Gastroesophageal sphincter (tissue), 4 donors: ENCODE data around the gene SH3BP5. TPM values are rescaled to one million over a fixed set of nuclear protein-coding genes. Genes with fewer than 3 reads are reported as not detected.
"Not testable (repeated sequence)": the region's sequence is repeated elsewhere in the genome, so short reads cannot be mapped to it uniquely, and the experiment has no call there.

Experiments
- ATAC-seq: fragments of 150-250 bp; one replicate; pipeline ENCODE4 v1.9.1; 2016; ENCODE audit warnings: mild to moderate bottlenecking, moderate library complexity
- H3K27ac ChIP-seq, 4 donors: fragments of 200-600 bp; sonication (generic) in 3 of 4; 1 replicate in 3 of 4; 2 replicates in 1 of 4; pipeline ENCODE4 v1.5.1; 2016 to 2019
- H3K27me3 ChIP-seq: fragments of 200-600 bp; sonication (generic); one replicate; pipeline ENCODE4 v1.5.1; 2019
- H3K36me3 ChIP-seq, 2 donors: fragments of 200-600 bp; sonication (generic); one replicate each; pipeline ENCODE4 v1.5.1; 2019; ENCODE audit warnings: control low read depth in 1 of 2
- H3K4me1 ChIP-seq, 3 donors: fragments of 200-600 bp; sonication (generic); 1 replicate in 2 of 3; 2 replicates in 1 of 3; pipeline ENCODE4 v1.5.1; 2016 to 2019; ENCODE audit warnings: control low read depth in 2 of 3
- H3K4me3 ChIP-seq, 2 donors: fragments of 200-600 bp; sonication (generic); one replicate each; pipeline ENCODE4 v1.5.1; 2019; ENCODE audit warnings: mild to moderate bottlenecking in 1 of 2, moderate library complexity in 1 of 2
- H3K9me3 ChIP-seq, 3 donors: fragments of 200-600 bp; sonication (generic); one replicate each; pipeline ENCODE4 v1.5.1; 2017 to 2019; ENCODE audit warnings: control low read depth in 2 of 3
- EP300 ChIP-seq: sonication (generic); formaldehyde crosslinking; IDR thresholded peaks from one replicate; pipeline ENCODE4 v1.6.1; 2017; ENCODE audit warnings: antibody characterized with exemption, mild to moderate bottlenecking
- POLR2A ChIP-seq, 2 donors: fragments of 450-650 bp; IDR thresholded peaks; one replicate each; pipeline ENCODE4 v1.6.1; 2017; ENCODE audit warnings: antibody characterized with exemption in 2 of 2, mild to moderate bottlenecking in 2 of 2, moderate library complexity in 1 of 2
- POLR2AphosphoS5 ChIP-seq: sonication (generic); formaldehyde crosslinking; IDR thresholded peaks from one replicate; pipeline ENCODE4 v1.6.1; 2017; ENCODE audit warnings: antibody characterized with exemption
- WGBS, 2 donors: methylation state at CpG; one replicate each; pipeline ENCODE4 v1.1.5; 2018; ENCODE audit warnings: low coverage in 1 of 2; 5-methylcytosine and 5-hydroxymethylcytosine counted together
- total RNA-seq, 4 donors: library from RNA; depleted of rRNA; stranded (reverse); fragments of >200 nt; gene quantifications; one replicate each; pipeline ENCODE4 v1.1.0, GENCODE V29; 2016
- TF ChIP-seq, protein P1 (sequence below), 4 experiments: fragments of 200-600 bp in 2 of 4; fragments of 450-650 bp in 2 of 4; sonication (generic) in 1 of 4; IDR thresholded peaks; one replicate each; pipeline ENCODE4 v1.5.1; 2017 to 2019; ENCODE audit warnings: antibody characterized with exemption in 4 of 4, mild to moderate bottlenecking in 2 of 4, moderate library complexity in 2 of 4

The SH3BP5 gene
- total RNA-seq, 4 donors from 2014 or later: 23.5 to 56.4 (median 35.0) TPM

GRCh38 chr3:15360788-15361493, 28.6 kb upstream of the SH3BP5 start:
- no peaks in the 10 kb centered on the region for H3K27me3 ChIP-seq
- 33 to 40% methylated on average over 1 of the region's 1 CpG for WGBS, 2 donors
- H3K4me1 ChIP-seq: peaks cover 0 to 12% (median 0%) of the 10 kb centered on the region in 3 donors
- TF ChIP-seq, protein P1, sequence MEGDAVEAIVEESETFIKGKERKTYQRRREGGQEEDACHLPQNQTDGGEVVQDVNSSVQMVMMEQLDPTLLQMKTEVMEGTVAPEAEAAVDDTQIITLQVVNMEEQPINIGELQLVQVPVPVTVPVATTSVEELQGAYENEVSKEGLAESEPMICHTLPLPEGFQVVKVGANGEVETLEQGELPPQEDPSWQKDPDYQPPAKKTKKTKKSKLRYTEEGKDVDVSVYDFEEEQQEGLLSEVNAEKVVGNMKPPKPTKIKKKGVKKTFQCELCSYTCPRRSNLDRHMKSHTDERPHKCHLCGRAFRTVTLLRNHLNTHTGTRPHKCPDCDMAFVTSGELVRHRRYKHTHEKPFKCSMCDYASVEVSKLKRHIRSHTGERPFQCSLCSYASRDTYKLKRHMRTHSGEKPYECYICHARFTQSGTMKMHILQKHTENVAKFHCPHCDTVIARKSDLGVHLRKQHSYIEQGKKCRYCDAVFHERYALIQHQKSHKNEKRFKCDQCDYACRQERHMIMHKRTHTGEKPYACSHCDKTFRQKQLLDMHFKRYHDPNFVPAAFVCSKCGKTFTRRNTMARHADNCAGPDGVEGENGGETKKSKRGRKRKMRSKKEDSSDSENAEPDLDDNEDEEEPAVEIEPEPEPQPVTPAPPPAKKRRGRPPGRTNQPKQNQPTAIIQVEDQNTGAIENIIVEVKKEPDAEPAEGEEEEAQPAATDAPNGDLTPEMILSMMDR (IDR thresholded peaks at IDR 0.05): no peak
- TF ChIP-seq POLR2AphosphoS5: no peak
- TF ChIP-seq EP300: no peak
- TF ChIP-seq POLR2A (IDR thresholded peaks at IDR 0.05): no peak
- H3K36me3 ChIP-seq: no peaks in the 10 kb centered on the region
- H3K4me3 ChIP-seq: no peak overlapping the region
- ATAC-seq: no peak
- H3K27ac ChIP-seq: peak overlapping the region in 1 of 4 donors; percentile 5
- H3K9me3 ChIP-seq: no peaks in the 10 kb centered on the region

- Histone ChIP-seq H3K9me3 (no peaks in the 10 kb centered on the region), H3K4me3 (no peak overlapping the region), H3K27ac (no peak overlapping the region), H3K4me1 (peaks cover 0 to 12% (median 0%) of the 10 kb centered on the region in 3 donors), H3K27me3 (no peaks in the 10 kb centered on the region), H3K36me3 (no peaks in the 10 kb centered on the region)
- WGBS, 2 donors: 50 to 81% methylated on average over 2 to 4 of the region's 6 CpGs
- TF ChIP-seq, protein P1 (IDR thresholded peaks at IDR 0.05): no peak
- TF ChIP-seq POLR2AphosphoS5: no peak
- no peak for TF ChIP-seq POLR2A (IDR thresholded peaks at IDR 0.05)
- no peak for TF ChIP-seq EP300
- no peak for ATAC-seq
These were observed 27.5 kb upstream of the SH3BP5 start for GRCh38 chr3:15359677-15360397.

GRCh38 chr3:15356651-15357061, 24.3 kb upstream of the SH3BP5 start:
- H3K4me1 ChIP-seq: peaks cover 0 to 12% (median 0%) of the 10 kb centered on the region in 3 donors
- H3K27ac ChIP-seq, H3K36me3 ChIP-seq, H3K9me3 ChIP-seq, ATAC-seq, H3K27me3 ChIP-seq, H3K4me3 ChIP-seq: not testable (repeated sequence)
- WGBS, 2 donors: 68 to 70% methylated on average over 2 to 5 of the region's 5 CpGs

- no peaks in the 10 kb centered on the region for H3K36me3 ChIP-seq
- TF ChIP-seq EP300 (no peak), POLR2AphosphoS5 (no peak), POLR2A (IDR thresholded peaks at IDR 0.05) (no peak)
- TF ChIP-seq, protein P1 (IDR thresholded peaks at IDR 0.05): no peak
- peaks cover 0 to 11% (median 0%) of the 10 kb centered on the region in 3 donors for H3K9me3 ChIP-seq
- peaks cover 0 to 11% (median 0%) of the 10 kb centered on the region in 3 donors for H3K4me1 ChIP-seq
- 64 to 92% methylated on average over 2 of the region's 2 CpGs for WGBS, 2 donors
- no peak overlapping the region for H3K4me3 ChIP-seq
- H3K27ac ChIP-seq: no peak overlapping the region
- no peak for ATAC-seq
- no peaks in the 10 kb centered on the region for H3K27me3 ChIP-seq
These were observed 23.8 kb upstream of the SH3BP5 start for GRCh38 chr3:15356176-15356575.

GRCh38 chr3:15355086-15355485, 22.7 kb upstream of the SH3BP5 start:
- Histone ChIP-seq H3K9me3 (peaks cover 0 to 18% (median 0%) of the 10 kb centered on the region in 3 donors), H3K27ac (no peak overlapping the region), H3K4me3 (no peak overlapping the region), H3K4me1 (no peaks in the 10 kb centered on the region), H3K27me3 (no peaks in the 10 kb centered on the region), H3K36me3 (no peaks in the 10 kb centered on the region)
- no CpG with 5 or more reads among the region's 1 CpG for WGBS, 2 donors
- no peak for ATAC-seq
- TF ChIP-seq, protein P1 (IDR thresholded peaks at IDR 0.05): no peak
- TF ChIP-seq POLR2AphosphoS5 (no peak), EP300 (no peak), POLR2A (IDR thresholded peaks at IDR 0.05) (no peak)
